Measurements from ENCODE around the gene CCDC149.

GRCh38 chr4:24775750-24776149 is 137.1 kb downstream of the CCDC149 start:
- TF ChIP-seq CTCF (IDR thresholded peaks at IDR 0.05 in 4 of 5, conservative IDR thresholded peaks at IDR 0.05 in 1 of 5) (no peak), POLR2A (IDR thresholded peaks at IDR 0.05) (no peak)
